Adrenal gland (tissue), 12 donors: Measurements from ENCODE around the gene FOXA1. TPM values are rescaled to one million over a fixed set of nuclear protein-coding genes. Genes with fewer than 3 reads are reported as not detected.

Source experiments
- DNase-seq, 7 donors: peaks; one replicate each; pipeline ENCODE4 v3.0.0-alpha.2; 2019 to 2020
- H3K27ac ChIP-seq, 5 donors: fragments of 200-600 bp; sonication (generic) in 4 of 5; 1 replicate in 3 of 5; 2 replicates in 2 of 5; pipeline versions ENCODE4 v1.5.1 to v1.8.0; 2016 to 2020; ENCODE audit warnings: mild to moderate bottlenecking in 1 of 5
- H3K27me3 ChIP-seq: fragments of 200-600 bp; 2 replicates; pipeline ENCODE4 v1.8.0; 2021
- H3K36me3 ChIP-seq, 2 donors: fragments of 200-600 bp; replicated peaks in 1 of 2; 1 replicate in 1 of 2; 2 replicates in 1 of 2; pipeline versions ENCODE4 v1.5.1 to v1.8.0; 2018 to 2022
- H3K4me1 ChIP-seq, 2 donors: fragments of 200-600 bp; replicated peaks in 1 of 2; 1 replicate in 1 of 2; 2 replicates in 1 of 2; pipeline versions ENCODE4 v1.5.1 to v1.8.0; 2018 to 2021
- H3K4me3 ChIP-seq, 4 donors: fragments of 200-600 bp; sonication (generic) in 3 of 4; one replicate each; pipeline ENCODE4 v1.5.1; 2016 to 2018
- H3K9me3 ChIP-seq, 3 donors: fragments of 200-600 bp; sonication (generic) in 1 of 3; replicated peaks in 1 of 3; 1 replicate in 2 of 3; 2 replicates in 1 of 3; pipeline versions ENCODE4 v1.5.1 to v1.8.0; 2016 to 2021
- CTCF ChIP-seq, 6 experiments: fragments of 450-650 bp in 4 of 6; fragments of 200-600 bp in 2 of 6; sonication (generic) in 1 of 6; IDR thresholded peaks; 1 replicate in 5 of 6; 2 replicates in 1 of 6; pipeline versions ENCODE4 v1.5.1 to v1.8.0; 2016 to 2021; ENCODE audit warnings: antibody characterized with exemption in 6 of 6, mild to moderate bottlenecking in 2 of 6, moderate library complexity in 1 of 6
- POLR2A ChIP-seq, 2 donors: fragments of 450-650 bp; IDR thresholded peaks; one replicate each; pipeline ENCODE4 v1.6.1; 2017; ENCODE audit warnings: antibody characterized with exemption in 2 of 2, mild to moderate bottlenecking in 2 of 2, moderate library complexity in 1 of 2
- WGBS, 4 donors: extraction: QIAGEN DNeasy Blood & Tissue Kit in 2 of 4; methylation state at CpG; one replicate each; pipeline versions ENCODE4 v1.1.5 to v1.1.7; 2013 to 2017; 5-methylcytosine and 5-hydroxymethylcytosine counted together
- intact Hi-C, 2 donors: fragments of 100-400 bp; cut with DNase I; formaldehyde crosslinking; loops; one replicate each; pipeline versions ENCODE4 v1.14.1 to v1.15.0; 2022 to 2023
- polyA plus RNA-seq, 3 donors: library from polyadenylated mRNA; stranded (reverse); fragments of 200-250 nt in 2 of 3; fragments of 350-450 nt in 1 of 3; fragmentation: Illumina TruSeq in 1 of 3; extraction: RNeasy Lipid Tissue Mini Kit (QIAGEN cat#74804) in 1 of 3; gene quantifications; one replicate each; pipeline ENCODE4 v1.2.3, GENCODE V29; 2013 to 2014
- total RNA-seq, 9 donors: library from RNA; depleted of rRNA in 4 of 9; stranded (reverse); fragments of >200 nt in 4 of 9; fragments of 120-200 nt in 1 of 9; fragmentation: NEBNext Ultra II Directional in 1 of 9; extraction: Animal tissue kit (Norgen Biotek cat#: 25700) in 1 of 9; gene quantifications; one replicate each; pipeline versions ENCODE4 v1.1.0 to v1.2.4, GENCODE V29; 2013 to 2023
- donor health status: healthy with polysubstance abuse.
- donor health status: Bipolar disorder and iron deficiency.
- donor health status: DM: yes; HTN: yes; CAD: no.
- donor health status: DM: no; HTN: no; CAD: no.
- donor health status: DM: no; HTN: no; CAD: no.
- donor health status: DM: yes; HTN: yes; CAD: no.

The FOXA1 gene
- total and polyA plus RNA-seq, 12 donors: 0.03 to 3.0 (median 0.32) TPM; not detected in 1

- H3K4me1 ChIP-seq: no peaks in the 10 kb centered on the region
- DNase-seq: no peak
- intact Hi-C loops: no loop called here
- no peaks in the 10 kb centered on the region for H3K27me3 ChIP-seq
- 86 to 100% (median 90%) methylated on average over 1 of the region's 1 CpG for WGBS, 4 donors
- H3K9me3 ChIP-seq: no peaks in the 10 kb centered on the region
- no peak overlapping the region for H3K27ac ChIP-seq
- TF ChIP-seq CTCF (IDR thresholded peaks at IDR 0.05): no peak
- no peak for TF ChIP-seq POLR2A (IDR thresholded peaks at IDR 0.05)
- H3K36me3 ChIP-seq: no peaks in the 10 kb centered on the region
- no peak overlapping the region for H3K4me3 ChIP-seq
Measured at GRCh38 chr14:37539992-37540391, 55.1 kb downstream of the FOXA1 start.

Other genes starting within 250 kb of the FOXA1 start
- gene TTC6, start 380 bp upstream of the FOXA1 start, total RNA-seq: under 1 TPM in 1 of 9 donors, not detected in 8; 0.72 TPM
- not detected for gene TTC6, start 380 bp upstream of the FOXA1 start, polyA plus RNA-seq